ENCODE measurements around the gene PAK1.

- TF ChIP-seq CTCF (IDR thresholded peaks at IDR 0.05) (no peak), POLR2AphosphoS5 (IDR thresholded peaks at IDR 0.05) (no peak)
Measured at GRCh38 chr11:77384571-77384970, 89.3 kb downstream of the PAK1 start.
